Measurements from ENCODE around the gene DIP2B.

DIP2B gene

DNA sequence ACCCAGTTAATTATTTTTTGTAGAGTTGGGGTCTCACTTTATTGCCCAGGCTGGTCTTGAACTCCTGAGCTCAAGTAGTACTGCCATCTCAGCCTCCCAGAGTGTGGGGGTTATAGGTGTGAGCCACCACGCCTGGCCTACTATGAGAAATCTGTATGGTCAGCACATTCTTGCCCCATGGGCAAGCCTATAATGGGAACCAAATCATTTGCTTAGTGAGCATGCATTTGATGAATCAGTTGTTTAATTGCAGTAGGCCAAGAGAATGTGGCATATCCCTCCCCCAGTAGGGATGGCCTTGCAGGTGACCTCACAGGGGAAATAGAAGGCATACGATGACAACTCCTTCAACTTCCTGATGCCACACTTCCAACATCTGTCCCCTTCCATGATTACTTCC lies 122.7 kb downstream of the DIP2B start:
- Histone ChIP-seq H3K27ac (ENCODE audit: low read length) (no peak overlapping the region), H3K27me3 (ENCODE audit: low read depth, low read length) (no peaks in the 10 kb centered on the region), H3K4me3 (ENCODE audit: low read depth in 1 of 2, low read length in 2 of 2) (no peak overlapping the region)

DNA sequence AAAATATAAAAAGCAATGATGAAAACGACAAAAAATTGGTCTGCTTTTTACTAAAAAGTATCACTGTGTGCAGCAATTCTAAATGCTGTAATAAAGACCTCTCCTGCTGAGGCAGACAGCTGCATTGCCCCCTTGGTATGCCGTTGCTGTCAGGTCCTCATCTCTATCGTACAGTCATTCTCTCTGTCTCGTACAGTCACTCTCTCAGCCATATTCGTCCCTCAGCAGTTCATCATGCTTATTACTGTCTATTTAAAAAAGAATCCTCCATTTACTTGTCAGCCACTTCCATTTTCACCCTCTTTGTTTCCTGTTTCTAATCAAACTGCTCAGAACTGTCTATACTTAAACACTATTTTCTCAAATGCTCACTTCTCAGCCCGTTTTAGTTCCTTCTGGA lies 123.6 kb downstream of the DIP2B start:
- Histone ChIP-seq H3K4me3 (ENCODE audit: low read depth in 1 of 2, low read length in 2 of 2) (no peak overlapping the region), H3K36me3 (ENCODE audit: control insufficient read depth in 1 of 2, insufficient read depth in 2 of 2, low read length in 2 of 2) (peaks cover 0 to 11% of the 10 kb centered on the region in 2 donors), H3K4me1 (ENCODE audit: control insufficient read depth in 1 of 2, insufficient read depth in 2 of 2, low read length in 2 of 2) (peaks cover 6 to 12% of the 10 kb centered on the region in 2 donors), H3K27ac (ENCODE audit: low read length) (no peak overlapping the region), H3K9me3 (ENCODE audit: control insufficient read depth in 1 of 2, low read length in 2 of 2) (no peaks in the 10 kb centered on the region), H3K27me3 (ENCODE audit: low read depth, low read length) (no peaks in the 10 kb centered on the region)

More for the DNA sequence above, 122.7 kb downstream of the DIP2B start:
- peaks cover 0 to 11% of the 10 kb centered on the region in 2 donors for H3K36me3 ChIP-seq (ENCODE audit: control insufficient read depth in 1 of 2, insufficient read depth in 2 of 2, low read length in 2 of 2)
- H3K4me1 ChIP-seq (ENCODE audit: control insufficient read depth in 1 of 2, insufficient read depth in 2 of 2, low read length in 2 of 2) = peaks cover 6 to 12% of the 10 kb centered on the region in 2 donors
- no peaks in the 10 kb centered on the region for H3K9me3 ChIP-seq (ENCODE audit: control insufficient read depth in 1 of 2, low read length in 2 of 2)

DNA sequence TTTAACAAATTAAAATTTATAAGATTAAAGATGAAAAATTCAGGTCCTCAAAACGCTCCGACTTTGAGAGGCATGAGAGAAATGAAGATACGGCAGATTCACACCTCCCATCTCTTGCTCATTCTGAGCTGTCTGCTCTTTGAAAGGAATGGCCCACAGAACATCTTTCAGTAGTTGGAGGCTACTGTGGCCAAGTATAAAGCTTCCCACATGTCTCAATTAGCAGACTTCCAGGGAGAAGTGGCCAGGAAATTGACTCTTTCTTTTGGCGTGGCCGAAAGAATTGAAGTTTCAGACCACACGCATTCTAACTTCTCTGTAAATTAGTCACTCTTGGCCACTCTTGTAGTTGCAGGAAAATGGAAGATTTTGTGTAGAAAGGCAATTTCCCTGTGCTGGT lies 129.2 kb downstream of the DIP2B start:
- H3K4me3 ChIP-seq (ENCODE audit: low read depth in 1 of 2, low read length in 2 of 2) = no peak overlapping the region
- H3K4me1 ChIP-seq (ENCODE audit: control insufficient read depth in 1 of 2, insufficient read depth in 2 of 2, low read length in 2 of 2) = peaks cover 0 to 15% of the 10 kb centered on the region in 2 donors
- peaks cover 0 to 4% of the 10 kb centered on the region in 2 donors for H3K36me3 ChIP-seq (ENCODE audit: control insufficient read depth in 1 of 2, insufficient read depth in 2 of 2, low read length in 2 of 2)
- no peaks in the 10 kb centered on the region for H3K9me3 ChIP-seq (ENCODE audit: control insufficient read depth in 1 of 2, low read length in 2 of 2)
- H3K27ac ChIP-seq (ENCODE audit: low read length) = no peak overlapping the region
- H3K27me3 ChIP-seq (ENCODE audit: low read depth, low read length) = no peaks in the 10 kb centered on the region

DNA sequence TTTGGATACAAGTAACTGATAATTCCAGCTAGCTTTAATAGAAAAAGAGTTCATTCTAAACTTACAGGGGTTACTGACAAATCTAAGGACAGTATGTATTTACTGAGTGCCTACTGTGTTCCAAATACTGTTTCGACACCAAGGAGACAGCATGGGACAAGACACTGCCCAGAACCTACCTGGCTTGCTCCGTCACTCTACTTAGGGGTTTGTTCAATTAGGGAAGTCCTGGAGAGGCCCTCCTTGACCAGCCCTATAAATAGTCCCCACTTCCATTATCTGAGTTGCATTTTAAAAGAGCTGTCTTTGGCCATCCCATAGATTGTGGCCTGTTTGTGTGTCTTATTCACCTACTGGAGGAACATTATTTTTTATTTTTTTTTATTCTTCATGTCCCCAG lies 129.6 kb downstream of the DIP2B start:
- Histone ChIP-seq H3K4me1 (ENCODE audit: control insufficient read depth in 1 of 2, insufficient read depth in 2 of 2, low read length in 2 of 2) (peaks cover 0 to 15% of the 10 kb centered on the region in 2 donors), H3K27ac (ENCODE audit: low read length) (no peak overlapping the region), H3K36me3 (ENCODE audit: control insufficient read depth in 1 of 2, insufficient read depth in 2 of 2, low read length in 2 of 2) (no peaks in the 10 kb centered on the region), H3K9me3 (ENCODE audit: control insufficient read depth in 1 of 2, low read length in 2 of 2) (no peaks in the 10 kb centered on the region), H3K27me3 (ENCODE audit: low read depth, low read length) (no peaks in the 10 kb centered on the region), H3K4me3 (ENCODE audit: low read depth in 1 of 2, low read length in 2 of 2) (no peak overlapping the region)

DNA sequence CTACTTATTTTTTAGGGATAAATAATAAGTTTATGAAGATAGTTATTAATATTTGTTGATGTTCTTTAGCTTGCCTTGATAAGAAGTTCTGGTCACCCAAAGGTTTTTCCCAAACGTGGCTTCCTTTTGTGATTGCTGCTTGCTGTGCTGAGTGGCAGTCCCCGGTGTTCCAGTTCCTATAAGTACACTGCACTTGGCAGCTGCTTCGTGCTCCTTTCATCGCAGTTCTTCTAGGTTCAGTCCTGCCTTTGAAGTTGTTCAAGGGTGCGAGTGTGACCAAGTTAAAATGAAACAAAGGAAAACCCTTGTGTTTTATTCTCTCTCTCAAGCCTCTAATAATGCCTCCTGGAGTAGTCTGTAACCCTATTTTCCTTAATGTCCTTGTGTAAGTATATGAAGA lies 130.6 kb downstream of the DIP2B start:
- Histone ChIP-seq H3K27me3 (ENCODE audit: low read depth, low read length) (no peaks in the 10 kb centered on the region), H3K9me3 (ENCODE audit: control insufficient read depth in 1 of 2, low read length in 2 of 2) (no peaks in the 10 kb centered on the region), H3K4me1 (ENCODE audit: control insufficient read depth in 1 of 2, insufficient read depth in 2 of 2, low read length in 2 of 2) (peaks cover 0 to 15% of the 10 kb centered on the region in 2 donors), H3K36me3 (ENCODE audit: control insufficient read depth in 1 of 2, insufficient read depth in 2 of 2, low read length in 2 of 2) (no peaks in the 10 kb centered on the region), H3K27ac (ENCODE audit: low read length) (no peak overlapping the region), H3K4me3 (ENCODE audit: low read depth in 1 of 2, low read length in 2 of 2) (no peak overlapping the region)

DNA sequence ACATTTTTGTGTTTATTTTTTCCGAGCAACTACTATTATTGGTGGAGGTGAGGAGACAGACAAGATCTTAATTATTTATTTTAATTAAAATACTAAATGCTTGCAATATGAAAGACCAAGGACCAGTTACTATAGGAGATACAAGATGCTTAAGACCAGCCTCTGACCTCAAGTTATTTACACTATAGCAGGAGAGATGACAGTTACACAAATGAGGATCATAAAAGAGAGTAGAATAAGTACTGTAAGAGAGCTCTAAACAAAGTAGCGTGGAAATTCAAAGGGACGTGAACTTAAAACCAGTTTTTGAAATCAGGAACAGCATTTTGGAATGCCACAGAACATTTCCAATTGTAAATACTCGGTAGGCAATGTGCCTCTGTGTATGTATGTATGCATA lies 131.1 kb downstream of the DIP2B start:
- Histone ChIP-seq H3K36me3 (ENCODE audit: control insufficient read depth in 1 of 2, insufficient read depth in 2 of 2, low read length in 2 of 2) (no peaks in the 10 kb centered on the region), H3K4me1 (ENCODE audit: control insufficient read depth in 1 of 2, insufficient read depth in 2 of 2, low read length in 2 of 2) (peaks cover 0 to 15% of the 10 kb centered on the region in 2 donors), H3K4me3 (ENCODE audit: low read depth in 1 of 2, low read length in 2 of 2) (no peak overlapping the region), H3K27ac (ENCODE audit: low read length) (no peak overlapping the region), H3K9me3 (ENCODE audit: control insufficient read depth in 1 of 2, low read length in 2 of 2) (no peaks in the 10 kb centered on the region), H3K27me3 (ENCODE audit: low read depth, low read length) (no peaks in the 10 kb centered on the region)

DNA sequence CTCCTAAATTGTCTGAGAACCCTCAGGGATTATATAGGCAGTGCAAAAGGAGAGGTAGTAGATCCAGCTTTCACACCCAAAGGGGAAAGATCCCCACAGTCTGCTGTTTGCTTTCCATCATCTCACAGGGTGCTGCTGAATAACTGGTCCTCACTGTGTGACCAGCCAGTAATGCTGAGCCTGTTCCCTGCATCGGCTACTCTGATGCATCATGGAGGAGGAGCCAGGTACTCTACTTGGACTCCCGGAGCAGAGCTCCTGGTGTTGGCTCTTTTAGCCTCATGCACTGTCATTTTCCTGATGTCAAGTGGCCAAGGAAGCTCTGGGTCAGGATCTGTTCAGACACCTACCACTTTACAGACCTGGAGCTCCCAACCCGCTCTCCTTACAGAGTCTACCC lies 131.7 kb downstream of the DIP2B start:
- H3K36me3 ChIP-seq (ENCODE audit: control insufficient read depth in 1 of 2, insufficient read depth in 2 of 2, low read length in 2 of 2) = peaks cover 0 to 5% of the 10 kb centered on the region in 2 donors
- H3K9me3 ChIP-seq (ENCODE audit: control insufficient read depth in 1 of 2, low read length in 2 of 2) = no peaks in the 10 kb centered on the region
- peaks cover 0 to 15% of the 10 kb centered on the region in 2 donors for H3K4me1 ChIP-seq (ENCODE audit: control insufficient read depth in 1 of 2, insufficient read depth in 2 of 2, low read length in 2 of 2)
- H3K4me3 ChIP-seq (ENCODE audit: low read depth in 1 of 2, low read length in 2 of 2) = no peak overlapping the region
- H3K27ac ChIP-seq (ENCODE audit: low read length) = no peak overlapping the region
- H3K27me3 ChIP-seq (ENCODE audit: low read depth, low read length) = no peaks in the 10 kb centered on the region

DNA sequence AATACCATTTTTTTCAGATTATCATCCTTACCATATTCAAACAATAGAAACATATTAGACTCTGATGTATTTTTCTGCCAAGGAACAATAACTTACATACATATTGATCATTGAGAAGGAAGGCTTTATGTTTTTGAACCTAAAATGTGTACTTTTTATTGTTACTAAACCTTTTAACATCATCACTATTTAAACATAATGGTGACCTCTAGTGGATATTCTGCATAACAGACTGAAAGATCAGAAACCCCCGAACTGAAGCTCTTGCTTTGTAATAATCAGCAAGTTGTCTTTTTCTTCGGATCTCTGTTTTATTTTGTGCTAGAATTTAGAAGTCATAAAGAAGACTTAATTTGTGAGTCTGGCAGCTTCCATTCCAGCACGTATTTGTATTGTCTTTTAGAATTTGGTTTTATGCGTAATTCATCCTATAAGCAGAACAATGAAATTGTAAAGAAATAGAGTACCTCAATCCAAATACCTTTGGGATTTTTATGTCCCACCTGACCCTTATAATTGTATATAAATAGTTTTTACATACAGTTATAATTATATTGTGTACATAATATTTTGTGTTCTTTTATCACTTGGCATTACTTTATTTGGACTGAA lies 133.2 kb downstream of the DIP2B start:
- Histone ChIP-seq H3K27me3 (ENCODE audit: low read depth, low read length) (no peaks in the 10 kb centered on the region), H3K27ac (ENCODE audit: low read length) (no peak overlapping the region)

DNA sequence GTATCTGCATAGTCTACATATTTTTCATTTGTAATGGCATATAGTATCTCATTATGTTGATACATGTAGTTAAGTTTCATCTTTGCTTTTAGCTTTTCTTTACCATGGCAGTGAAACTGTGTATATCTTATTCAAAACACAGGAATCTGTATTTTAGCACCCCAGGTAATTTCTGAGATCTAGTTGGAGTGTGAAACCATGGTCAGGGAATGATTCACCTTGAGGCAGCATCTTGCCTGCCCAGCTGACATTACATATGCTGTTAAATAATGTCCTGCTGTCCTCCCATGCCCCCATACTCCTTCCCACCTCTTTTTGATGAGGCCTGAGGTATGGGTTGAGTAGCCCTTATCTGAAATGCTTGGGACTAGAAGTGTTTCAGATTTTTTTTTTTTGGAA lies 133.7 kb downstream of the DIP2B start:
- Histone ChIP-seq H3K27me3 (ENCODE audit: low read depth, low read length) (no peaks in the 10 kb centered on the region), H3K36me3 (ENCODE audit: control insufficient read depth in 1 of 2, insufficient read depth in 2 of 2, low read length in 2 of 2) (peaks cover 0 to 15% of the 10 kb centered on the region in 2 donors), H3K9me3 (ENCODE audit: control insufficient read depth in 1 of 2, low read length in 2 of 2) (no peaks in the 10 kb centered on the region), H3K4me3 (ENCODE audit: low read depth in 1 of 2, low read length in 2 of 2) (no peak overlapping the region), H3K27ac (ENCODE audit: low read length) (no peak overlapping the region), H3K4me1 (ENCODE audit: control insufficient read depth in 1 of 2, insufficient read depth in 2 of 2, low read length in 2 of 2) (peaks cover 0 to 15% of the 10 kb centered on the region in 2 donors)

More for the DNA sequence above, 133.2 kb downstream of the DIP2B start:
- Histone ChIP-seq H3K4me1 (ENCODE audit: control insufficient read depth in 1 of 2, insufficient read depth in 2 of 2, low read length in 2 of 2) (peaks cover 0 to 15% of the 10 kb centered on the region in 2 donors), H3K36me3 (ENCODE audit: control insufficient read depth in 1 of 2, insufficient read depth in 2 of 2, low read length in 2 of 2) (peaks cover 0 to 15% of the 10 kb centered on the region in 2 donors), H3K4me3 (ENCODE audit: low read depth in 1 of 2, low read length in 2 of 2) (no peak overlapping the region), H3K9me3 (ENCODE audit: control insufficient read depth in 1 of 2, low read length in 2 of 2) (no peaks in the 10 kb centered on the region)

DNA sequence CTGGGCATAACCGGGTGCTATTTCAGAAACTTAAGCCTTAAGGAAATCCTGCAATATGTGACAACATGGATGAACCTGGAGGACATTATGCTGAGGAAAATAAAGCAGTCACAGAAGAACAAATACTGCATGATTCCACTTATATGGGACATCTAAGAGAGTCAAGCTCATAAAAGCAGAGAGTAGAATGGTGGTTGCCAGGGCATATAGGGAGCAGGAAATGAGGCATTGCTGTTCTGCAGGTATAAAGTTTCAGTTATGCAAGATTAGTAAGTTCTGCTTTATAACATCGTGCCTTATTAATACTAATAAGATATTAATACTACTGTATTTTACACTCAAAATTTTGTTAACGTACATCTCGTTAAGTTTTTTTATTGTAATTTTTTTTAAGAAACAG lies 134.9 kb downstream of the DIP2B start:
- H3K36me3 ChIP-seq (ENCODE audit: control insufficient read depth in 1 of 2, insufficient read depth in 2 of 2, low read length in 2 of 2) = peaks cover 0 to 15% of the 10 kb centered on the region in 2 donors
- H3K27ac ChIP-seq (ENCODE audit: low read length) = no peak overlapping the region
- no peak overlapping the region for H3K4me3 ChIP-seq (ENCODE audit: low read depth in 1 of 2, low read length in 2 of 2)
- no peaks in the 10 kb centered on the region for H3K9me3 ChIP-seq (ENCODE audit: control insufficient read depth in 1 of 2, low read length in 2 of 2)
- peaks cover 0 to 11% of the 10 kb centered on the region in 2 donors for H3K4me1 ChIP-seq (ENCODE audit: control insufficient read depth in 1 of 2, insufficient read depth in 2 of 2, low read length in 2 of 2)
- H3K27me3 ChIP-seq (ENCODE audit: low read depth, low read length) = no peaks in the 10 kb centered on the region

DNA sequence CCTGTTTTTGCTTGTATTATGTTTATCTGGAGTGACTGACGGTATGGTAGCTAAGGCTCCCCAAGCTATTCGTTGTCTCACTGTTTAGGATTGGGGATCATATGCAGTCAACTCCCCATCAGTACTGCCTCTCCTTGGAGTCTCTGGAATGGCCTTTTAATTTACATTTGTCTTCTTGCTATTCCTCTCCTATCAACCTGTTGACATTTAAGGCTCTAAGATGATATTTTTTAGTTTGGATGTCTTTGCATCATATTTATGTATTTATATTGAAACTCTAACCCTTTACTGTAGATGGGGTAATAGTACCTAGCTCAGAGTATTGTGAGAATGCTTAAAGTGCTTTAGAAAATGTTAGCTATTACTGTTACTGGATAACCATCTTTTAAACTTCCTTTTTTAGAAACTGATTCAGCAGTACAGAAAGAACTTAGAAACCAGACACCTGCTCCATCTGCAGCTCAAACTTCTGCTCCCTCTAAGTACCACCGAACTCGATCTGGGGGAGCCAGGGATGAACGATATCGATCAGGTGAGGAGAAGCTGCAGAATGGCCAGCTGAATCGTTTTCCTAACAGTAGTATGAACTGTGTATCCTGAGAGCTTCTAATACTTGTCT lies 135.6 kb downstream of the DIP2B start:
- Histone ChIP-seq H3K9me3 (ENCODE audit: control insufficient read depth in 1 of 2, low read length in 2 of 2) (no peaks in the 10 kb centered on the region), H3K27ac (ENCODE audit: low read length) (no peak overlapping the region), H3K4me3 (ENCODE audit: low read depth in 1 of 2, low read length in 2 of 2) (no peak overlapping the region), H3K27me3 (ENCODE audit: low read depth, low read length) (no peaks in the 10 kb centered on the region), H3K4me1 (ENCODE audit: control insufficient read depth in 1 of 2, insufficient read depth in 2 of 2, low read length in 2 of 2) (peaks cover 0 to 10% of the 10 kb centered on the region in 2 donors), H3K36me3 (ENCODE audit: control insufficient read depth in 1 of 2, insufficient read depth in 2 of 2, low read length in 2 of 2) (peaks cover 0 to 15% of the 10 kb centered on the region in 2 donors)

Measured in muscle layer of duodenum (tissue), 2 donors.